SK-N-SH (cell line): ENCODE data around the gene PAX3. TPM values are rescaled to one million over a fixed set of nuclear protein-coding genes. Genes with fewer than 3 reads are reported as not detected.

Experiments used
- CTCF ChIA-PET: fragments of 300-600, 350-600 bp; formaldehyde crosslinking; extraction: SDS; loops from one replicate; lab custom pipeline; 2021; lab: Yijun Ruan, JAX
- POLR2A ChIA-PET: fragments of 350-600 bp; sonication (Branson Sonifier 250); formaldehyde crosslinking; extraction: SDS; loops from one replicate; lab custom pipeline; 2020; ENCODE audit warnings: antibody characterized with exemption, inconsistent platforms; lab: Yijun Ruan, JAX
- DNase-seq: peaks from one replicate; pipeline ENCODE4 v3.0.0; 2012
- H2AFZ ChIP-seq: fragments of 200-600 bp; sonication (generic); 2 replicates; pipeline ENCODE4 v1.8.1; 2016; ENCODE audit warnings: antibody characterized with exemption, mild to moderate bottlenecking, low read depth
- H3F3A ChIP-seq: fragments of 200-600 bp; sonication (generic); replicated peaks from 2 replicates; pipeline ENCODE3; 2016; ENCODE audit warnings: antibody characterized with exemption, mild to moderate bottlenecking; ENCODE audit not compliant: insufficient read depth
- H3K27ac ChIP-seq, 2 experiments: fragments of 200-500 bp in 1 of 2; fragments of 200-600 bp in 1 of 2; sonication (Bioruptor generic) in 1 of 2; sonication (generic), shearing (Covaris generic) in 1 of 2; 2 replicates each; pipeline versions ENCODE4 v1.5.1 to v1.6.1; 2014 to 2016; ENCODE audit warnings: low read depth in 2 of 2, inconsistent platforms in 1 of 2, low read length in 1 of 2, mild to moderate bottlenecking in 1 of 2, mixed read lengths in 1 of 2
- H3K27me3 ChIP-seq: fragments of 200-600 bp; sonication (generic), shearing (Covaris generic); 2 replicates; pipeline ENCODE4 v1.6.1; 2016; ENCODE audit warnings: mixed run types; ENCODE audit not compliant: insufficient read depth
- H3K36me3 ChIP-seq, 2 experiments: fragments of 200-500 bp in 1 of 2; fragments of 200-600 bp in 1 of 2; sonication (Bioruptor generic) in 1 of 2; sonication (generic) in 1 of 2; replicated peaks in 1 of 2; 2 replicates each; pipeline versions ENCODE3 to v1.5.1; 2014 to 2016; ENCODE audit warnings: low read length in 1 of 2, mild to moderate bottlenecking in 1 of 2; ENCODE audit not compliant: insufficient read depth in 2 of 2, control insufficient read depth in 1 of 2
- H3K4me1 ChIP-seq, 2 experiments: fragments of 200-500 bp in 1 of 2; fragments of 200-600 bp in 1 of 2; sonication (Bioruptor generic) in 1 of 2; sonication (generic), shearing (Covaris generic) in 1 of 2; 2 replicates each; pipeline versions ENCODE4 v1.5.1 to v1.6.1; 2014 to 2016; ENCODE audit warnings: low read depth in 1 of 2, low read length in 1 of 2, mixed run types in 1 of 2; ENCODE audit not compliant: insufficient read depth in 2 of 2, control insufficient read depth in 1 of 2
- H3K4me2 ChIP-seq: fragments of 200-600 bp; sonication (generic), shearing (Covaris generic); 2 replicates; pipeline ENCODE4 v1.6.1; 2017; ENCODE audit warnings: mixed run types
- H3K4me3 ChIP-seq, 2 experiments: fragments of 200-500 bp in 1 of 2; fragments of 200-600 bp in 1 of 2; sonication (Bioruptor generic) in 1 of 2; sonication (generic), shearing (Covaris generic) in 1 of 2; 2 replicates each; pipeline versions ENCODE4 v1.5.1 to v1.8.1; 2014 to 2016; ENCODE audit warnings: low read depth in 2 of 2, inconsistent platforms in 1 of 2, low read length in 1 of 2, mild to moderate bottlenecking in 1 of 2, mixed read lengths in 1 of 2, moderate library complexity in 1 of 2
- H3K79me2 ChIP-seq: fragments of 200-600 bp; sonication (generic); 2 replicates; pipeline ENCODE4 v1.8.1; 2017; ENCODE audit warnings: mild to moderate bottlenecking; ENCODE audit not compliant: insufficient read depth
- H3K9ac ChIP-seq: fragments of 200-600 bp; sonication (generic); 2 replicates; pipeline ENCODE4 v1.6.1; 2017; ENCODE audit warnings: mixed run types
- H3K9me2 ChIP-seq: fragments of 200-600 bp; sonication (generic); 2 replicates; pipeline ENCODE4 v1.6.1; 2017; ENCODE audit warnings: mixed run types
- H3K9me3 ChIP-seq: fragments of 200-600 bp; sonication (generic); 2 replicates; pipeline ENCODE4 v1.6.1; 2017; ENCODE audit warnings: mixed run types, mild to moderate bottlenecking, moderate library complexity
- H4K20me1 ChIP-seq: fragments of 200-600 bp; sonication (generic); 2 replicates; pipeline ENCODE4 v1.6.1; 2017; ENCODE audit warnings: mild to moderate bottlenecking, mixed run types; ENCODE audit not compliant: insufficient read depth
- EP300 ChIP-seq, 2 experiments: IDR thresholded peaks; 2 replicates each; pipeline versions ENCODE4 v1.4.0 to v1.6.1; 2012; ENCODE audit warnings: borderline replicate concordance in 1 of 2, low read depth in 1 of 2, low read length in 1 of 2
- EZH2phosphoT487 ChIP-seq: fragments of 200-600 bp; sonication (generic); IDR thresholded peaks from 2 replicates; pipeline ENCODE4 v1.6.1; 2017; ENCODE audit warnings: low read depth, mixed run types, mild to moderate bottlenecking, antibody characterized with exemption, moderate library complexity, borderline replicate concordance
- FOXJ3 ChIP-seq: sonication (generic); formaldehyde crosslinking; IDR thresholded peaks from 2 replicates; pipeline ENCODE4 v1.5.1; 2020; ENCODE audit warnings: mild to moderate bottlenecking, missing genetic modification reagents
- FOXM1 ChIP-seq: IDR thresholded peaks from 2 replicates; pipeline ENCODE4 v1.4.0; 2012; ENCODE audit warnings: low read depth, mild to moderate bottlenecking
- GABPA ChIP-seq: IDR thresholded peaks from 2 replicates; pipeline ENCODE4 v1.4.0; 2012; ENCODE audit warnings: low read depth, mild to moderate bottlenecking
- IRF3 ChIP-seq: fragments of 150-350 bp; IDR thresholded peaks from 2 replicates; pipeline ENCODE4 v1.6.1; 2016; ENCODE audit warnings: mild to moderate bottlenecking, low read depth, low read length
- JUND ChIP-seq: IDR thresholded peaks from 2 replicates; pipeline ENCODE4 v1.4.0; 2012
- NRF1 ChIP-seq: IDR thresholded peaks from 2 replicates; pipeline ENCODE4 v1.6.1; 2012; ENCODE audit warnings: low read depth, mild to moderate bottlenecking, low read length
- POLR2AphosphoS5 ChIP-seq: IDR thresholded peaks from 2 replicates; pipeline ENCODE4 v1.6.1; 2012; ENCODE audit warnings: low read depth, low read length
- RAD21 ChIP-seq: IDR thresholded peaks from 2 replicates; pipeline ENCODE4 v1.6.1; 2012; ENCODE audit warnings: mild to moderate bottlenecking, low read length
- REST ChIP-seq: IDR thresholded peaks from 2 replicates; pipeline ENCODE4 v1.6.1; 2012; ENCODE audit warnings: mild to moderate bottlenecking, low read depth, low read length, moderate library complexity
- RFX5 ChIP-seq: IDR thresholded peaks from 2 replicates; pipeline ENCODE4 v1.6.1; 2012; ENCODE audit warnings: mild to moderate bottlenecking, improper control_type of control experiment, low read length
- SIN3A ChIP-seq: IDR thresholded peaks from 2 replicates; pipeline ENCODE4 v1.6.1; 2012; ENCODE audit warnings: low read depth, mild to moderate bottlenecking, low read length, moderate library complexity, borderline replicate concordance
- TCF12 ChIP-seq: IDR thresholded peaks from 2 replicates; pipeline ENCODE4 v1.4.0; 2012
- USF1 ChIP-seq: IDR thresholded peaks from 2 replicates; pipeline ENCODE4 v1.4.0; 2012; ENCODE audit warnings: low read depth, borderline replicate concordance
- YY1 ChIP-seq: IDR thresholded peaks from 2 replicates; pipeline ENCODE4 v1.4.0; 2012; ENCODE audit warnings: low read depth, mild to moderate bottlenecking
- WGBS: methylation state at CpG from one replicate; pipeline ENCODE4 v1.1.6; 2017; ENCODE audit warnings: low lambda C conversion rate; 5-methylcytosine and 5-hydroxymethylcytosine counted together
- polyA plus RNA-seq, 3 experiments: library from polyadenylated mRNA; depleted of rRNA; stranded (reverse); fragments of >200 nt; gene quantifications; 2 replicates each; pipeline ENCODE4 v1.2.3, GENCODE V29; 2012

Gene PAX3
- polyA plus RNA-seq, 1 of the 3 experiments (the other 2 are of a cell fraction) = not detected

- TF ChIP-seq GABPA = no peak
Observed at GRCh38 chr2:222300726-222301052, 1.9 kb upstream of the PAX3 start (continued).

GRCh38 chr2:222299906-222300725 is 1.3 kb upstream of the PAX3 start:
- Histone ChIP-seq H2AFZ (no peak overlapping the region), H3K79me2 (no peaks in the 10 kb centered on the region), H3K27ac (no peak overlapping the region), H3K9me3 (no peaks in the 10 kb centered on the region), H3K9me2 (no peaks in the 10 kb centered on the region), H3K9ac (no peak overlapping the region), H3K27me3 (peaks cover 100% of the 10 kb centered on the region), H3K36me3 (no peaks in the 10 kb centered on the region), H3F3A (no peaks in the 10 kb centered on the region), H3K4me1 (peaks cover 2 to 5% of the 10 kb centered on the region in 2 experiments; a peak in 3 of 4 replicates), H4K20me1 (no peaks in the 10 kb centered on the region), H3K4me2 (no peak overlapping the region), H3K4me3 (no peak overlapping the region)
- no peak for TF ChIP-seq RFX5
- no peak for TF ChIP-seq GABPA
- no peak for TF ChIP-seq YY1
- TF ChIP-seq SIN3A = no peak
- no peak for TF ChIP-seq POLR2AphosphoS5
- no peak for TF ChIP-seq USF1
- TF ChIP-seq JUND = no peak
- TF ChIP-seq FOXJ3 (CRISPR knock-in tag) = no peak
- no peak for DNase-seq
- ChIA-PET POLR2A (no interaction called here), CTCF (interaction anchor here (1.1 to 1.3 kb wide), 2 partner anchors 10 to 137 kb away, joined by 3 to 4 read pairs; no protein-coding TSS in a partner anchor)
- WGBS = 23% methylated on average over 20 of the region's 20 CpGs

- no peaks in the 10 kb centered on the region for H4K20me1 ChIP-seq
- WGBS = 15% methylated on average over 16 of the region's 16 CpGs
- H3K4me2 ChIP-seq = peak overlapping the region; percentile 62
- no peak overlapping the region for H3K27ac ChIP-seq
- H3K27me3 ChIP-seq = peaks cover 98% of the 10 kb centered on the region
- H3K4me3 ChIP-seq = peak overlapping the region in 1 of 2 experiments; percentile 14; a peak in 2 of 4 replicates
- H3K4me1 ChIP-seq = peaks cover 0 to 2% of the 10 kb centered on the region in 2 experiments; a peak in 1 of 4 replicates
- ChIA-PET POLR2A (no interaction called here), CTCF (interaction anchor here (1.2 to 1.6 kb wide), 2 partner anchors 9 to 21 kb away, joined by 3 to 5 read pairs; no protein-coding TSS in a partner anchor)
- no peaks in the 10 kb centered on the region for H3K9me3 ChIP-seq
- no peaks in the 10 kb centered on the region for H3K36me3 ChIP-seq
- no peaks in the 10 kb centered on the region for H3K9me2 ChIP-seq
- TF ChIP-seq EP300 (IDR thresholded peaks at IDR 0.05; ENCODE audit: borderline replicate concordance in 1 of 2, low read depth in 1 of 2, low read length in 1 of 2) (no peak), IRF3 (no peak), NRF1 (no peak), TCF12 (no peak), REST (no peak), RAD21 (no peak), FOXM1 (no peak), EZH2phosphoT487 (no peak)
- no peaks in the 10 kb centered on the region for H3K79me2 ChIP-seq
- no peak for DNase-seq
- no peak overlapping the region for H3K9ac ChIP-seq
- H3F3A ChIP-seq = no peaks in the 10 kb centered on the region
- peak overlapping the region; percentile 51; the same call in 1 of the 2 replicates for H2AFZ ChIP-seq
Observed at GRCh38 chr2:222298001-222298310, 842 bp downstream of the PAX3 start.
